Epithelial cell of esophagus (primary cell): ENCODE results near the gene DIPK1B.

Experiments
- DNase-seq: peaks from one replicate; pipeline ENCODE4 v3.0.0; 2010; ENCODE audit warnings: low read depth
- H3K4me3 ChIP-seq: 2 replicates; pipeline ENCODE4 v1.5.1; 2011; ENCODE audit warnings: mild to moderate bottlenecking, low read length, control low read depth
- CTCF ChIP-seq: IDR thresholded peaks from 2 replicates; pipeline ENCODE4 v1.5.1; 2011; ENCODE audit warnings: low read depth, mild to moderate bottlenecking, low read length, control low read depth, inconsistent platforms; ENCODE audit not compliant: insufficient read depth; ENCODE audit errors: missing control alignments

The DIPK1B gene

GRCh38 chr9:136748666-136749611 is 36.6 kb downstream of the DIPK1B start:
- DNase-seq: no peak
- TF ChIP-seq CTCF: no peak
- H3K4me3 ChIP-seq: no peak overlapping the region

GRCh38 chr9:136750526-136750925 is 38.2 kb downstream of the DIPK1B start:
- TF ChIP-seq CTCF: no peak
- H3K4me3 ChIP-seq: no peak overlapping the region
- DNase-seq: peak; percentile 43

- TF ChIP-seq CTCF: no peak
- no peak overlapping the region for H3K4me3 ChIP-seq
- no peak for DNase-seq
Observed at GRCh38 chr9:136751244-136751643, 38.9 kb downstream of the DIPK1B start.

- no peak for DNase-seq
Observed at GRCh38 chr9:136751814-136752213, 39.4 kb downstream of the DIPK1B start.

GRCh38 chr9:136753371-136754058 is 41.1 kb downstream of the DIPK1B start:
- DNase-seq: no peak

More at GRCh38 chr9:136751814-136752213, 39.4 kb downstream of the DIPK1B start:
- TF ChIP-seq CTCF: no peak
- no peak overlapping the region for H3K4me3 ChIP-seq

GRCh38 chr9:136754059-136754572 is 41.7 kb downstream of the DIPK1B start:
- TF ChIP-seq CTCF: no peak
- no peak overlapping the region for H3K4me3 ChIP-seq
- no peak for DNase-seq

More at GRCh38 chr9:136753371-136754058, 41.1 kb downstream of the DIPK1B start:
- no peak overlapping the region for H3K4me3 ChIP-seq
- TF ChIP-seq CTCF: no peak
